Right atrium auricular region (tissue), 2 donors: Measurements from ENCODE around the gene NR3C2. TPM values are rescaled to one million over a fixed set of nuclear protein-coding genes. Genes with fewer than 3 reads are reported as not detected.

Source experiments
- DNase-seq: peaks from one replicate; pipeline ENCODE4 v3.0.0-alpha.2; 2019; ENCODE audit warnings: low spot score
- H3K27ac ChIP-seq, 2 donors: fragments of 200-600 bp; sonication (generic); 1 replicate in 1 of 2; 2 replicates in 1 of 2; pipeline ENCODE4 v1.5.1; 2016 to 2019
- H3K27me3 ChIP-seq, 2 donors: fragments of 200-600 bp; sonication (generic); one replicate each; pipeline versions ENCODE4 v1.5.1 to v1.6.0; 2017 to 2019
- H3K36me3 ChIP-seq: fragments of 200-600 bp; sonication (generic); one replicate; pipeline ENCODE4 v1.5.1; 2016
- H3K4me1 ChIP-seq, 2 donors: fragments of 200-600 bp; sonication (generic); one replicate each; pipeline versions ENCODE4 v1.5.1 to v1.6.0; 2017 to 2019
- H3K4me3 ChIP-seq, 2 donors: fragments of 200-600 bp; sonication (generic); 1 replicate in 1 of 2; 2 replicates in 1 of 2; pipeline ENCODE4 v1.5.1; 2017 to 2019; ENCODE audit warnings: mild to moderate bottlenecking in 1 of 2, moderate library complexity in 1 of 2
- H3K9me3 ChIP-seq, 2 donors: fragments of 200-600 bp; sonication (generic); one replicate each; pipeline ENCODE4 v1.5.1; 2019
- CTCF ChIP-seq, 2 donors: fragments of 200-600 bp; sonication (generic); IDR thresholded peaks; one replicate each; pipeline ENCODE4 v1.5.1; 2019; ENCODE audit warnings: antibody characterized with exemption in 2 of 2
- total RNA-seq, 2 donors: library from RNA; depleted of rRNA; stranded (reverse); fragments of >200 nt; gene quantifications; one replicate each; pipeline ENCODE4 v1.1.0, GENCODE V29; 2016

The NR3C2 gene
- total RNA-seq, 2 donors from 2014 or later = 15.7 to 39.9 TPM

DNA sequence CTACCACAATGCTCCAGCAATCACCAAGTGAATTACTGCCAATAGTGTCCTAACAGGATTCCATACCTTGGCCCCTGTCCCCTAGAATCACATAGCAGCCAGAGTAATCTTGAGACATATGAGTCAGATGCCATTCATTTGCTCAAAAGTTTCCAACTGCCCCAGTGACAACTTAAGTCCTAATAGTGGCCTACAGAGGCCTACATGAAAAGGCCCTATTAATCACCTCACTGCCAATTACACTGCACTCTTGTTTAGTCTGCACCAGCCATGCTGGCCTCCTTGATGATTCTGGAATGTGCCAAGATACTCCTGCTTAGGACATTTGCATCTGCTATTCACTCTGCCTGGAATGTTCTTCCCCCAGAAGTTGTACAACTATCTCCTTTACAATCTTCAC lies 130.7 kb downstream of the NR3C2 start:
- Histone ChIP-seq H3K27ac (no peak overlapping the region), H3K4me1 (peaks cover 0 to 29% of the 10 kb centered on the region in 2 donors), H3K9me3 (no peaks in the 10 kb centered on the region), H3K4me3 (no peak overlapping the region), H3K36me3 (no peaks in the 10 kb centered on the region), H3K27me3 (no peaks in the 10 kb centered on the region)
- no peak for DNase-seq
- TF ChIP-seq CTCF (IDR thresholded peaks at IDR 0.05) = no peak

DNA sequence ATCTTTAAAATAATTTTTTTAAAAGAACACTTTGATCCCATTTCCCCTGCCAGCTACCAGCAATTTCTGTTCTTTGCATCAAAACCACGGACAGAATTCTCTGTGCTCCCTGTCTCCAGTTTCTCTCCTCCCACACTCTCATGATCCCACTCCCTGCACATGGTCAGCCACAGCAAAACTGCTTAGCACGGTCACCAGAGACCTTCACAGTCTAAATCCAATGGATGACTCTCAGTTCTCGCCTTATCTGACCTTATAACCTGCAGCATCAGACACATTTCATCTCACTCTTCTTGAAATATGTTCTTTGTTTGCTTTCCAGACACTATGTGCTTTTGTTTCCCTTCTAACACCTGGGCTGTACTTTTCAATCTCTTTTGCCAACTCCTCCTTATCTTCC lies 131.5 kb downstream of the NR3C2 start:
- Histone ChIP-seq H3K9me3 (no peaks in the 10 kb centered on the region), H3K4me1 (peaks cover 0 to 34% of the 10 kb centered on the region in 2 donors), H3K27ac (no peak overlapping the region), H3K4me3 (no peak overlapping the region), H3K27me3 (no peaks in the 10 kb centered on the region), H3K36me3 (no peaks in the 10 kb centered on the region)
- no peak for TF ChIP-seq CTCF (IDR thresholded peaks at IDR 0.05)
- DNase-seq = no peak

GRCh38 chr4:148305751-148306150 lies 136.5 kb downstream of the NR3C2 start:
- TF ChIP-seq CTCF (IDR thresholded peaks at IDR 0.05) = no peak
- no peak overlapping the region for H3K27ac ChIP-seq
- no peaks in the 10 kb centered on the region for H3K27me3 ChIP-seq
- no peak overlapping the region for H3K4me3 ChIP-seq
- H3K9me3 ChIP-seq = no peaks in the 10 kb centered on the region
- no peak for DNase-seq
- H3K36me3 ChIP-seq = no peaks in the 10 kb centered on the region
- peaks cover 0 to 24% of the 10 kb centered on the region in 2 donors for H3K4me1 ChIP-seq

- peaks cover 0 to 17% of the 10 kb centered on the region in 2 donors for H3K4me1 ChIP-seq
- no peak for TF ChIP-seq CTCF (IDR thresholded peaks at IDR 0.05)
- H3K36me3 ChIP-seq = no peaks in the 10 kb centered on the region
- H3K9me3 ChIP-seq = no peaks in the 10 kb centered on the region
- DNase-seq = no peak
- H3K27me3 ChIP-seq = no peaks in the 10 kb centered on the region
- H3K27ac ChIP-seq = no peak overlapping the region
- no peak overlapping the region for H3K4me3 ChIP-seq
These were observed 139.8 kb downstream of the NR3C2 start for GRCh38 chr4:148302416-148302815.

DNA sequence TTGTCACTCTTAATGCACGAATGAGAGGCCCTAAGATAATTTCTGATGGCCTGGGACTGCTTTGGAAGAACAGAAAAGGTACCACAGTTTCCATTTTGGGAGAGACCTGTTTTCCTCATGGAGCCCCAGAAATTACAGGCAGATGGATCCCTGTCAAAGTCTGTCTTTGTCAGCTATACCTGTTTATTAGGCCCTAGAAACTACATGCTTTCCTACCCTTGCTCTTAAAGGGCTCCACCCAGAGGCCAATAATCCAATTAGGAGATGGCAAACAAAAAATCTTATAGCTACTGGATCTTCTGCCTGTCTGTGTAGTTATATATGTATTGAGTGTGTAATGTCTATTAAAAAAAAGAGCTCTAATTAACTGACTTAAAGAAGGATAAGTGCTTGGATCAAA lies 141.3 kb downstream of the NR3C2 start:
- no peak for TF ChIP-seq CTCF (IDR thresholded peaks at IDR 0.05)
- no peak for DNase-seq
- no peak overlapping the region for H3K4me3 ChIP-seq
- no peak overlapping the region for H3K27ac ChIP-seq
- H3K4me1 ChIP-seq = peaks cover 0 to 4% of the 10 kb centered on the region in 2 donors
- H3K36me3 ChIP-seq = no peaks in the 10 kb centered on the region
- no peaks in the 10 kb centered on the region for H3K27me3 ChIP-seq
- H3K9me3 ChIP-seq = no peaks in the 10 kb centered on the region

GRCh38 chr4:148299337-148299736 lies 142.9 kb downstream of the NR3C2 start:
- Histone ChIP-seq H3K4me3 (no peak overlapping the region), H3K9me3 (no peaks in the 10 kb centered on the region), H3K27me3 (no peaks in the 10 kb centered on the region), H3K36me3 (no peaks in the 10 kb centered on the region), H3K4me1 (no peaks in the 10 kb centered on the region), H3K27ac (no peak overlapping the region)
- TF ChIP-seq CTCF (IDR thresholded peaks at IDR 0.05) = no peak
- DNase-seq = no peak
